Activated CD8-positive, alpha-beta memory T cell treated with anti-CD3 and anti-CD28 coated beads for 4 hours (primary cell): Measurements from ENCODE around the gene PPT1.

ENCODE experiments used
- DNase-seq, 2 donors: peaks; one replicate each; pipeline ENCODE4 v3.0.0-alpha.2; 2020; ENCODE audit warnings: low read depth in 2 of 2

PPT1 gene

DNA sequence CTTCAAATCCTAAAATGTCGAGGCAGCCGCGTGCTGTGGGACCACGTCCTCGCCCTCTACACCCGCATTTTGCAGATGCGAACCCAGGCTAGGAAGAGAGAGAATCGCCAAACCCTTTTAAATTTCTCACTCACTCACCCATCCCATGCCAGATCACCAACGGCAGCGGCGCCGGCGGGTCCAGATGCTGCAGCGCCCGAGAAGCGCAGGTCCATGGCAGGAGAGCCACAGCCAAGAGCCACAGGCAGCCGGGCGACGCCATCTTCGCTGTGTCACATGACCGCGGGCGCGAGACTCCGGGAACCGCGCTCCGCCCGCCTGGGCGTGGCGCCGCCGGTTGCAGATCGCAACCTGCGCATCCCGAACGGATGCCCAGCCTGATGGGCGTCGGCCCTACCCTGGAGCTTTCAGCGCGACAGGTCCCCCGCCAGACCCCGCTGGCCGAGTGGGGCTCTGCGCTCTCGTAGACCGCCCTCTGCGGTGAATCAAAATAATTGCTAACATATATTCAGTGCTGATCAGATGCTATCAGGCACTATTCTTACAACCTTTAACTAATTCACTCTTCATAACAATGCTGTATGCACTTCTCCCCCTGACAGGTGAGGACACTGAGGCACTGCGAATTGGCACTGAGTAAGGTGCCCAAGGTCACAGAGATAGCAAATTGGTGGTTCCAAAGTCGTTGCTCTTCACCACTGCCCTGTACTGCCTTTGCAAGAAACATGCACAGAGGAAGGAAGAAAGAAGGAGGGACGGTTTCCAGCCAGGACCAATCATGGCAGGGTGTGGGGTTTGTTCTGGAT, at the start of gene PPT1:
Gene PPT1, minus strand, starts transcription at position 276 of the 806 bp plus-strand sequence. Its CDS starts 14 bp downstream, at position 262.
- DNase-seq = peak; percentile 36 to 43

DNA sequence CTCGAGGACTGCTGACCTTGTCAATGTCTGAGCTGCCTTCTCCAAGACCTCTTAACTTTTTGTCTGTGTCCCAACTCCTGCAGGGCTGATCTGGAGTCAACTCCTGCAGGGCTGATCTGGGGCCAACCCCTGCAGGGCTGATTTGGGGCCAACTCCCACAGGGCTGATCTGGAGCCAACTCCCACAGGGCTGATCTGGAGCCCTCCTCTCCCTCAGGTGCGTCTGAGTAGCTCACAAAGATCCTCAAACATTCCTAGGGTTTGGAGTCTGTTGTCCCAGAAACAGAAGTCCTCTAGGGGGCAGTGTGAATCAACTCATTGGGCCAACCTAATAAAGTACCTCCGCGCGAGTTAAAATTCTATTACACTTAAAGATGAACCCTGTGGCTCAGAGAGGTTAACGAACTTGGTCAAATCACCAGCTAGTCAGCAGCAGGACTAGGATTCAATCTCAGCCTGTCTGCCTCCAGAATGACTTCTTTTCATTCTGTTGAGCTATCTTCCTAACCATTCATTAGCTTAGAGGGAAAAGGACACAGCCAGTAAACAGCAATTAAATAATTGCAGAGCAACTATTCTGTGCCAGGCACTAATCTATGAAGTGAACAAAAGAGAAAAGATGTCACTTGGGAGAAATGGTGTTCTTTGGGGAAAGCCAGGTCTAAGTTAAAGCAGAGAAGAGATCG, 47.0 kb upstream of the PPT1 start:
- DNase-seq = peak; percentile 16 to 27

DNA sequence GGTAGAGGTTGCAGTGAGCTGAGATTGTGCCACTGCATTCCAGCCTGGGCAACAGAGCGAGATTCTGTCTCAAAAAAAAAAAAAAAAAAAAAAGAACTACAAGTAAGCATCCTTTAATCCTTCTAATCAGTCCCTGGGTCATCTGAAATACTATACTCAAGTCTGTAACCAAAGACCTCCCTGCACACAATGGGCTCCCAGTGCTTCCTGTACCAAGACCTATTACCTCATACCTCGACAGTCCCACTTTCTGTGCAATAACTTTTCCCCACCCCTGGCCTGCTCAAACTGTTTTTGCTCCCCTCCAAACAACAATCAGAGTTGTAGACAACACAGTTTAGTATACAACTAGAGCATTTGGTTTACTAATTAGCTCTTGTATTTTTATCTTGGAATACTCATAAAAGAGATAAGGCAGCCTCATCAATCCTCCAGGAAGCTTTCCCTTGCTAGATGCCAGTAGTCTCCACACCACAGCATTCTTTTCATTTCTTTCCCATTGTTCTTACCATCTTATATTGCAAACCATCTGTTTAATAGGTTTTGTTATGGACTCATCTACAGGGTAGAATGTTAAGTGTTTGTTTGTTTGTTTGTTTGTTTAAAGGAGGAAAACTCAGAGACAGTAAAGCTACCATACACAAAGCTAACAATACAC, 45.0 kb upstream of the PPT1 start:
- no peak for DNase-seq

DNA sequence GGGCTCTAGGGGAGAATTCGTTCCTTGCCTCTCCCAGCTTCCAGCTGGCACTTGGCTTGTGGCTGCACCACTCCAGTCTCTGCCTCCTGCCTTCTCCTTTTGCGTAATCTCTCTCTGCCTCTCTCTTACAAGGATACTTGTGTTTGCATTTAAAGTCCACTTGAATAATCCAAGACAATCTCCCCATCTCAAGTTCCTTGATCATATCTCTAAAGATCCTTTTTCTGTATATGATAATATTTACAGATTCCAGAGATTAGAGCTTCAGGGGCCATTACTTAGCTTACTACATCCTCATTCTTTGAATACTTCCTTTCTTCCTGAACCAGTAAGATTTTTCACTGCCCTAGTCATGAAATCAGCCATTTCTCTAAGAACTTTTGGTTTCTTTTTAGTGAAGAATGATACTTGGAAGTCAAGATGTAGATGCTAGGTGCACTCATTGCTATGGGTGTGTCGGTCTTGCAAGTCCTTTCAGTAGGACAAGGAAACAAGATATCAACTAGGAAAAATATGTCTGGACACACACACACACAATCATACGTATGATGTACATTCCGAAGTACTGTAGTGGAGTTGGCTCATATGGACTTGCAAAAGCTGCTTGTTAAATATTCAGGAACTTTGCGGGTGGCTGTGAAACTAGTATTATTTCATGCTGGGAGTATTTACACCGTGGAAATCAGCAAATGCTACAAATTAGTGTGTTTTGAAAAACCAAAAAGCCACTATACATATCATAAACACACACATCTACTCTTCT, 43.3 kb upstream of the PPT1 start:
- no peak for DNase-seq

DNA sequence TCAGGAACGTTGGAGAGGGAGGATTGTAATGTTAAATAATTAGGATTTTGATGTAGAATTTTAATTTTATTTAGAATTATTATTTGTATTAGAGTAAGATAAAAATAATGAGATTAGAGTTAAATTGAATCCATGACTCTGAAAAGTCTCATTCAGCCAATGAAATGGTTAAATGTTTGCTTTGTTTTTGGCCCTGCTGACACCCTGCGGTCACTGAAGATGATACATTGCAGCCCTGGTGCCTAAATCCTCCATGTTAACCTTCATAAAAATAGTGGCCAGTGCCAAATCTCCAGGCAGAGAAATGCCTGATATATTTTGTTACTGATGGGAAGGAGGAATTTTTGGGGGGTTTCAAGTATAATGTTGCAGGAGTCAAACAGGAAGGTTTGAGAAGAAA, 36.8 kb upstream of the PPT1 start:
- no peak for DNase-seq

DNA sequence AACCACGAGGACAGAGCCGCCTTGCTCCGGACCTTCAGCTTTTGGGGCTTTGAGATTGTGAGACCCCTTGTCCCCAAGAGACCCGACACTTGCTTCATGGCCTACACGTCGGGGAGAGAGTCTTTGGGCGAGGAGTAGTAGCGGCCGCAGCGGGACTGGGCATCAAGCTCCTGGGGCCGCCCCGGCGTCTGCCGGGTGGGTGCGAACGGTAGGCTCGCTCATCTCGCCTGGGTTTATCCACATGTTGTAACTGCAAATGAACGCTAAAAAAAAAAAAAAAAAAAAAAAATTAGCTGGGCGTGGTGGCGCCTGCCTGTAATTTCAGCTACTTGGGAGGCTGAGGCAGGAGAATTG, 36.2 kb upstream of the PPT1 start:
- no peak for DNase-seq

DNA sequence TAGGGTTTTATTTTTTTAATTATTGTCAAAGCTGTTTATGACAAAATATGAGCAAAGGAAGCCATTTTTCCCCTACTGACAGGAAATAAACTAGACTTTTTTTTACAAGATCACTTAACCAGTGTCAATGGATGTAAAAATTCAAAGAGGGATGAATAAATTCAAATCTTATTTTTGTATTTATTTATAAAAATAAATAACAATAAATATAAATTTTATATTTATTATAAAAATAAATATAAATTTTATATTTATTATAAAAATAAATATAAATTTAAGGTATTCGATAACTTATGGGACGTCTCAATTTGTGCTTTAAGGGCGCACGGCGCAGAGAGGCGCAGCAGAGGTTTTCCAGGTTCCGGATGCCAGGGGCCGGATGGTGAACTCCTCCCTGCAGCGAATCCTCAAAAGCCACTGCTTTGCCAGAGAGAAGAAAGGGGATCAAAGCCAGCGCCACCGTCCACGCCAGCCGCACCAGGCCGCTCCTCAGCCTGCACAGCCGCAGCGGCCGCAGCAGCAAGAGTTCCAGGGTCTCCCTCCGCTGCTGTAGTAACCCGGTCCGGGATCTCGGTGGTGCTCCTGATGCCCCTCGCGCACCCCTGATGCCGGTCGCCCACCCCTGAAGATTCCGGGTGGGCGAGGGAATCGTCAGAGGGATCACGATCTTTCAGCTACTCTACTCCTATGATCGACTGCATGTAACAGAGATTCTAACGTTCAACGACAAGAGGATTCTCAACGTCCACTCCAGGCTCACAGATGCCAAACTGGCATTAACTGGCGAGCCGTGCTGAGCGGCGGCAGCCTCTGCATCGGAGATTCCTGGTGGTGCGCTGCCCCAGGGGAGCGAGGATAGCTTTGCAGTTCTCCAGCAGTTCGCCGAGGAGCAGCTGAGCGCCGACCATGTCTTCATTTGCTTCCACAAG, 35.6 kb upstream of the PPT1 start:
- DNase-seq = no peak

DNA sequence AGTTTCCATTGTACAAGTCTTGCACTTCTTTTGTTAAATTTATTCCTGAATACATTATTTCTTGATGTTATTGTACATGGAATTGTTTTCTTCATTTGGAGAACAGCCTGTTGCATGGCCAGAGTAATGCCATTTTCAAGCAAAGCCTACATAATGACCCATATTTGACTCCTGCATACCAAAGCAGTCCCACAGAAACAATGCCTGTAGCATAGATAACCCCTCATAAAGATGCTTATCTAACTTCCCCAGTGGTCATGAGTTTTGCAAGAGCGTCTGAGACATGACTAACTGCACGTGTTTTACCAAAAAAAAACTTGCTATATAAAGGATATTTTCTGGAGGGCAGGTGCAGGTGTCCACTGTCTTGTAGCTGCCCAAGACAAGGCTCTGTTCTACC, 33.8 kb upstream of the PPT1 start:
- no peak for DNase-seq

DNA sequence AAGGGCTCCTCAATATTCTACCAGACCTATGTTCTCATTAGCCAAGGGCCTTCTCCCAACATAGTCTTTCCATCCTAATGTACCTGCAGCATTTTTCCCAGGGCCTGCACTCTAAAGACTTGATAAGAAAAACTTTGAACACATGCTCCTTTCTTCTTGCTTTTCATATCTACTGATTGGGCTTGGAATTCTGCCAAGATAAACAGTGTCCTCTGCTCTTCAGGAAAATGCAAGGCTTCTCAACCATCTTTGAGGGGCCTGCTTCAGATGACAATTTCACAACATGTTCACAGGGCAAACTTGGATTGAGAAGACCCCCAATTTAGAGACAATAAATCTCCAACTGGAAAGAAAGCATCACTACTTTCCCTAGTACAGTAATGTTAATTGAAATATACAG, 25.8 kb upstream of the PPT1 start:
- no peak for DNase-seq

DNA sequence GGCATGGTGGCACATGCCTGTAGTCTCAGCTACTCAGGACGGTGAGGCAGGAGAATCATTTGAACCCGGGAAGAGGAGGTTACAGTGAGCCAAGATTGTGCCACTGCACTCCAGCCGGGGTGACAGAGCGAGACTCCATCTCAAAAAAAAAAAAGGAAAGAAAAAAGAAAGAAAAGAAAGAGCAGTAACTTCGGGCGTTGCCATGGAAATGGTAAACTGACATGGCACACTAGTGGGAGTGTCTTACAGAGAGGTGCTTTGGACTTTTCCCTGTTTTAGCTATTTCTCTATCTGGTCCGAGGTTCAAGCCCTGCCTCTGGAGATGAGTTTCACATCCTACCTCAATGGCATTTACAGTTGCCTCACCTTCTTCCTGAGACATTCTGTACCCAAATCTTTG, 23.1 kb upstream of the PPT1 start:
- no peak for DNase-seq

DNA sequence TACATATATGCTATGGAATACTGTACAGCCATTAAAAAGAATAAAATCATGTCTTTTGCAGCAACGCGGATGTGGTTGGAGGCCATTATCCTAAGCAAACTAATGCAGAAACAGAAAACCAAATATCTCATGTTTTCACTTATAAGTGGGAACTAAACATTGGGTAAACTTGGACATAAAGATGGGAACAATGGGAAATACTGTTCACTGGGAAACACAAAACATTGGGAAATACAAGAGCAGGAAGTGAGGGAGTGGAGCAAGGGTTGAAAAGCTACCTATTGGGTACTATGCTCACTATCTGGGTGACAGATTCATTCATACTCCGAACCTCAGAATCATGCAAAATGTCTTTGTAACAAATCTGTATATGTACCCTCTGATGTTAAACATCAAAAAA, 17.3 kb upstream of the PPT1 start:
- no peak for DNase-seq

DNA sequence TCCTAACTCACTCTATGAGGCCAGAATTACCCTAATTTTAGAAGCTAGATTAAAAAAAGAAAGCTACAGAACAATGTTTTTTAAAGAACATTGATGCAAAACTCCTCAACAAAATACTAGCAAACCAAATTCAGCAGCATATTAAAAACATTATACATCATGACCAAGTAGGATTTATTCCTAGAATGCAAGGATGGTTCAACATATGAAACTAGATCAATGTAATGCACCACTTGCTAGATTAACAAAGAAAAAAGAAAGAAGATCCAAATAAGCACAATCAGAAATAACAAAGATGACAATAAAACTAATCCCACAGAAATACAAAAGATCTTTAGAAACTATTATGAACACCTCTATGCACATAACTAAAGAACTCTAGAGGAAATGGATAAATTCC, 13.3 kb upstream of the PPT1 start:
- no peak for DNase-seq

DNA sequence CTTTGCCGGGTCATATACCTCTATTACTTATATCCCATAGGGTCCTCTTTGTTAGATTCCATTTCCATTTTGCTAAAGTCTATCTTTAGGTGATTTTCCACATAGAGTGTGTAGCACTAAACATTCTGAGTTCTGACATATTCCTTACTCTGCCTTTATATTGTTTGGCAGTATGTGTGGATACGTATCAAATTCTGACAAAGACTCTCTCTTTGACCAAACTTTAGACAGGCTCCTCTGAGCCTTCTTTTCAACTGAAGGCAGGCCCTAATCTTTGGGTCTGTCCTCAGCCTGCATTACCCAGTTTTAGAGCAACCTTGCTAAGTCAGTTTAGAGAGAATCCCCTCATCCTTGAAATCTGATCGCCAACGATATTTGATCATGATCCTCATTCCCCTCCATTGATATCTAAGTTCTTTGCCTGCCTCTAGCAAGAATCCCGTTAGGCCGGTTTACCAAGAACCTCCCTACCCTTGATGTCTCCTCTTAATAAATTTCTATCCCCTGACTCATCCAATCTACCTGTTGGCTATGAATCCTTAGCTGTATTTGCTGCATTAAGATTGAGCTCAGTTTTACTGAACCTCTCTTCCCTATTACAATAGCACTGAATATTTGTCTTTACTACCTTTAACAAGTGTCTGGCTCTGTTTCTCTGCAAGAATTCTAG, 10.4 kb upstream of the PPT1 start:
- DNase-seq = no peak

DNA sequence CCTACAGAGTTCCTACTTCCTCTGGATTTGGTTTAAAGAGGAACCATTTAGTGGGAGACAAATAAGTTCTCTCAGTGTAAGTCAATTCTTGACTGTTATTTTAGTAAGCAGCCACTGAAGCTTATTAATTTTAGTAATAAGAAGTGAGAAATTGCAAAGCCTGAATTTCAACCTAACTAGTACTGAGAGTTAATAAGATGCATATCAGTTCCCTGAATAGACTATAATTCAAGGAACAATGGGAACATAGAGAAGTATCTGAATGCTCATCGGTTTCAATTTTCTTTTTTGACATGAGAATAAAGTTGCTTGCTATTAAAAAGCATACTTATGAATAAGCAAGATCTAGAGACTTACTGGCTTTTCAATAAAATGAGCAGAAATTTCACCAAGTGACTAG, 8.0 kb upstream of the PPT1 start:
- DNase-seq = no peak

DNA sequence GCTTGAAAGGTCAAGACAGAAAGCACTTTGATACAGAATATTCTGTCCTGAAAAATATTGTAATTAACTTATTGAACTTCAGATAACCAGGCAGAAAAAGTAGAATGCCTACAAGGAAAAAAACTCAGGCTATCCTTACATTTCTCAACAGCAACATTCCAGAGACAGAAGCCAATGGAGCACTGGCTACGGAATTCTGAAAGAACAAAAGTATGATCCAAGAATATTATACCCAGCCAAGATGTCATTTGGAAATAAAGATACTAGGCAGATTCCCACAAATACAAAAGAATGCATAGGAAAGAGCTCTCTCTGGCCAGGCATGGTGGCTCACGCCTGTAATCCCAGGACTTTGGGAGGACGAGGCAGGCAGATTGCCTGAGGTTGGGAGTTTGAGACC, 5.8 kb upstream of the PPT1 start:
- DNase-seq = no peak

DNA sequence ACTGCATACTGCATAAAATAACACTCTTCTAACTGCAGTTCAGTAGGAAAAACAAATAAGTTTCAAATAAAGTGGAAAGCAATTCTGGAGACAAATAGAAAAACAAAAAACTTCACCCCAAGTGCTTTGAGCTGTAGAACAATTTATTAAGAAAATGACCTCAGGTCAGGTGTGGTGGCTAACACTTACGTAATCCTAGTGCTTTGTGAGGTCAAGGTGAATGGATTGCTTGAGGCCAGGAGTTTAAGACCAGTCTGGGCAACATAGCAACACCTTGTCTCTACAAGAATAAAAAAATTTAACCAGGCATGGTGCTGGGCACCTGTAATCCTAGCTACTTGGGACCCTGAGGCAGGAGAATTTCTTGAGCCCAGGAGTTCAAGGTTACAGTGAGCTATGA, 5.0 kb upstream of the PPT1 start:
- DNase-seq = no peak

DNA sequence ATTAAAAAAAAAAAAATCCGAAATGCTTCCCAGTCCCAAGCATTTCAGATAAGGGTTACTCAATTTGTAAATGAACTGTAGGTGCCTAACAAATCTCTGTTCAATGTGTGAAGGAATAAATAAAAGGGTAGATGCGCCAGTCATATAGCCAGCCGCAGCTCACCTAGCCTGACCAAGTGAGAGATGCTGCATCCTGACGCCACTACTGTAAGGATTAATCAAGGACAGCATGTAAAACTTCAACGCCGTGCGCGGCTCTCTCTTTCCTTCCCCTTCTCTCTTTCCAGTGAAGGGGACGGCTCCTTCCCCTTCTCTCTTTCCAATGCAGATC, 441 bp downstream of the PPT1 start:
- no peak for DNase-seq

DNA sequence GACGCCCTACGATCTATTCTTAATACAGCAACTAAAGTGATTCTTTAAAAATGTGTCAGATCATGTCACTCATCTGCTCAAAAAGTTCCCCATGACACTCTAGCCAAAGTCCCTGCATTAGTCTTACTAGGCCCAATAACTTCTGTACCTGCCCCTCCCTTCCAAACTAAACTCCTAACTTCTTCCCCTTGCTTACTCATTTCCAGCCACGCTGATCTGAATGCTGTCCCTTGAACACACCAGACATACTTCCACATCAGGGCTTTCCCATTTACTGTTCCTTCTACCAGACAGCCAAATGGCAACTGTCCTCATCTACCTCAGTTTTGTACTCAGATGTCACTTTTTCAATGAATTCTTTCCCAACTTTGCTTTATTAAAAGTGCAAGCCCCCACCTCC, 1.2 kb downstream of the PPT1 start:
- DNase-seq = no peak

DNA sequence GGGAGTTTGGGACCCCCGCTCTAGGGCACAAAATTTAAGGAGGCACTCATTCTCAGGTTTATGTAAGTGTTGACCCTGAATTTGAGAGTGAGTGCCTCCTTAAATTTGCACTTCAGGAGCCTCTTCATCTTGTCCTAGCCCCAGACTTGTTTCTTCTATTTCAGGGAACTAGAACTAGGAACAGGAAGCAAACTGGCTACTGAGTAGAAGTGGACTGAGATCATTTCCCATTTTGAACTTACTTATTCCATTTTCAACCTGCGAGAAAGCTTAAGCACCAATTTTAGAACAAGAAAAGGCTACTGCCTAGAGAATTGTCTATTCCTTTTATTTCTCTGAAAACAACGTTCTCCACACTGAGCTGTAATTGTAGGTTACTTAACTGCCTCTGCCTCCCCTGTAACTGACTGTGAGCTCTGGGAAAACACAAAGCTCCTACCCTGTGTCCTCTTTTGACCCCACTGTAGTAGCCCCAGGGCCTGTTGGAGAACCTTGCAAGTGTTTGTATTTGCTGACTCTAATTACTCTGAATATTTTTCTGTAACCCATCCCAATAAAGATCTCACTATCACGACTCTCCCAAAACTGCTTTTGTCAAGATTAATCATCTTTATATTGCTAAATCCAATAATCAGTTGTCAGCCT, 2.5 kb downstream of the PPT1 start:
- DNase-seq = no peak
